PC-9 (cell line): ENCODE results near the gene JPH2. TPM values are rescaled to one million over a fixed set of nuclear protein-coding genes. Genes with fewer than 3 reads are reported as not detected.

Experiments
- BruUV-seq: library from RNA; stranded (reverse); fragments of 400-500 nt; replicated peaks from 2 replicates; lab custom pipeline; 2021; lab: Mats Ljungman, UMichigan
- CTCF ChIA-PET: fragments of 300-600 bp; sonication (Branson Sonifier 250); formaldehyde crosslinking; loops from one replicate; lab custom pipeline; 2022; ENCODE audit warnings: antibody characterized with exemption; lab: Charles Lee
- POLR2A ChIA-PET: fragments of 300-600 bp; sonication (Branson Sonifier 250); formaldehyde crosslinking; loops from one replicate; lab custom pipeline; 2022; ENCODE audit warnings: antibody characterized with exemption; ENCODE audit not compliant: unreplicated experiment; lab: Charles Lee
- DNase-seq, 2 experiments: peaks; one replicate each; pipeline versions ENCODE4 v3.0.0 to v3.0.0-alpha.2; 2015 to 2022; ENCODE audit warnings: mixed read lengths in 1 of 2
- H2AFZ ChIP-seq: fragments of 200-600 bp; sonication (generic); 2 replicates; pipeline ENCODE4 v1.8.1; 2017; ENCODE audit warnings: antibody characterized with exemption
- H3F3A ChIP-seq: fragments of 200-600 bp; sonication (generic); 2 replicates; pipeline ENCODE4 v1.8.1; 2017; ENCODE audit warnings: antibody characterized with exemption, mild to moderate bottlenecking, low read depth; ENCODE audit not compliant: insufficient read depth
- H3K27ac ChIP-seq: fragments of 200-600 bp; sonication (generic); 2 replicates; pipeline ENCODE4 v1.6.1; 2016; ENCODE audit warnings: mixed run types
- H3K27me3 ChIP-seq: fragments of 200-600 bp; sonication (generic); 2 replicates; pipeline ENCODE4 v1.6.1; 2016; ENCODE audit warnings: low read depth, mixed run types; ENCODE audit not compliant: insufficient read depth
- H3K36me3 ChIP-seq: fragments of 200-600 bp; sonication (generic); 2 replicates; pipeline ENCODE4 v1.6.1; 2016; ENCODE audit warnings: low read depth, mixed run types
- H3K4me1 ChIP-seq: fragments of 200-600 bp; sonication (generic); replicated peaks from 2 replicates; pipeline ENCODE4 v1.6.1; 2016; ENCODE audit warnings: mixed run types; ENCODE audit not compliant: insufficient read depth
- H3K4me2 ChIP-seq: fragments of 200-600 bp; sonication (generic); 2 replicates; pipeline ENCODE4 v1.6.1; 2017; ENCODE audit warnings: mixed run types
- H3K4me3 ChIP-seq: fragments of 200-600 bp; sonication (generic); 2 replicates; pipeline ENCODE4 v1.6.1; 2016; ENCODE audit warnings: mixed run types
- H3K79me2 ChIP-seq: fragments of 200-600 bp; sonication (generic); 2 replicates; pipeline ENCODE4 v1.6.1; 2017; ENCODE audit warnings: low read depth, mixed run types
- H3K9me2 ChIP-seq: fragments of 200-600 bp; sonication (generic); 2 replicates; pipeline ENCODE4 v1.8.1; 2017; ENCODE audit warnings: mild to moderate bottlenecking; ENCODE audit not compliant: insufficient read depth
- H3K9me3 ChIP-seq: fragments of 200-600 bp; sonication (generic); 2 replicates; pipeline ENCODE4 v1.8.1; 2016; ENCODE audit warnings: low read depth; ENCODE audit not compliant: insufficient read depth
- H4K20me1 ChIP-seq: fragments of 200-600 bp; sonication (generic); 2 replicates; pipeline ENCODE4 v1.8.1; 2017; ENCODE audit not compliant: insufficient read depth
- EZH2 ChIP-seq: fragments of 200-600 bp; sonication (generic); IDR thresholded peaks from 2 replicates; pipeline ENCODE4 v1.8.0; 2017; ENCODE audit warnings: antibody characterized with exemption, low read depth
- intact Hi-C: fragments of 100-400 bp; cut with micrococcal nuclease; formaldehyde crosslinking; loops from one replicate; pipeline ENCODE4 v1.10.0; 2022; ENCODE audit not compliant: unreplicated experiment
- total RNA-seq: library from RNA; stranded (reverse); gene quantifications from 2 replicates; pipeline ENCODE4 v1.2.3, GENCODE V29; 2021
- TF ChIP-seq, protein P1 (sequence below): fragments of 200-600 bp; sonication (generic); conservative IDR thresholded peaks from 2 replicates; pipeline ENCODE4 v1.6.1; 2017; ENCODE audit warnings: mixed run types, antibody characterized with exemption, mild to moderate bottlenecking, moderate library complexity

Gene JPH2
- total RNA-seq, 1 experiment from 2014 or later, result 41.1 TPM

GRCh38 chr20:44087857-44088120, 99.2 kb downstream of the JPH2 start:
- H4K20me1 ChIP-seq, result no peaks in the 10 kb centered on the region
- POLR2A ChIA-PET, result interaction anchor here (0.6 kb wide), 1 partner anchor 64 kb away, joined by 6 read pairs; no protein-coding TSS in a partner anchor
- no peaks in the 10 kb centered on the region for H3K79me2 ChIP-seq
- H3K27ac ChIP-seq, result no peak overlapping the region
- CTCF ChIA-PET, result interaction anchor here (0.6 kb wide), 1 partner anchor 102 kb away, joined by 3 read pairs; no protein-coding TSS in a partner anchor
- no peaks in the 10 kb centered on the region for H3K9me2 ChIP-seq
- H3K9me3 ChIP-seq, result no peaks in the 10 kb centered on the region
- no peaks in the 10 kb centered on the region for H3K27me3 ChIP-seq
- TF ChIP-seq, protein P1, sequence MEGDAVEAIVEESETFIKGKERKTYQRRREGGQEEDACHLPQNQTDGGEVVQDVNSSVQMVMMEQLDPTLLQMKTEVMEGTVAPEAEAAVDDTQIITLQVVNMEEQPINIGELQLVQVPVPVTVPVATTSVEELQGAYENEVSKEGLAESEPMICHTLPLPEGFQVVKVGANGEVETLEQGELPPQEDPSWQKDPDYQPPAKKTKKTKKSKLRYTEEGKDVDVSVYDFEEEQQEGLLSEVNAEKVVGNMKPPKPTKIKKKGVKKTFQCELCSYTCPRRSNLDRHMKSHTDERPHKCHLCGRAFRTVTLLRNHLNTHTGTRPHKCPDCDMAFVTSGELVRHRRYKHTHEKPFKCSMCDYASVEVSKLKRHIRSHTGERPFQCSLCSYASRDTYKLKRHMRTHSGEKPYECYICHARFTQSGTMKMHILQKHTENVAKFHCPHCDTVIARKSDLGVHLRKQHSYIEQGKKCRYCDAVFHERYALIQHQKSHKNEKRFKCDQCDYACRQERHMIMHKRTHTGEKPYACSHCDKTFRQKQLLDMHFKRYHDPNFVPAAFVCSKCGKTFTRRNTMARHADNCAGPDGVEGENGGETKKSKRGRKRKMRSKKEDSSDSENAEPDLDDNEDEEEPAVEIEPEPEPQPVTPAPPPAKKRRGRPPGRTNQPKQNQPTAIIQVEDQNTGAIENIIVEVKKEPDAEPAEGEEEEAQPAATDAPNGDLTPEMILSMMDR, result no peak
- TF ChIP-seq EZH2, result no peak
- intact Hi-C loops, result no loop called here
- peaks cover 10% of the 10 kb centered on the region for H3K4me1 ChIP-seq
- H3F3A ChIP-seq, result peaks cover 12% of the 10 kb centered on the region; the same call in 1 of the 2 replicates
- H3K36me3 ChIP-seq, result no peaks in the 10 kb centered on the region
- H3K4me2 ChIP-seq, result no peak overlapping the region
- no peak overlapping the region for H2AFZ ChIP-seq
- no TSS peak for BruUV-seq
- DNase-seq, result no peak
- H3K4me3 ChIP-seq, result no peak overlapping the region

GRCh38 chr20:44087051-44087856, 99.7 kb downstream of the JPH2 start:
- no peak for TF ChIP-seq EZH2
- TF ChIP-seq, protein P1, result no peak
- H3F3A ChIP-seq, result peaks cover 17% of the 10 kb centered on the region; the same call in 1 of the 2 replicates
- H3K36me3 ChIP-seq, result no peaks in the 10 kb centered on the region
- H4K20me1 ChIP-seq, result no peaks in the 10 kb centered on the region
- no TSS peak for BruUV-seq
- intact Hi-C loops, result no loop called here
- CTCF ChIA-PET, result interaction anchor here (0.6 kb wide), 1 partner anchor 102 kb away, joined by 3 read pairs; no protein-coding TSS in a partner anchor
- no peaks in the 10 kb centered on the region for H3K27me3 ChIP-seq
- H3K9me2 ChIP-seq, result no peaks in the 10 kb centered on the region
- POLR2A ChIA-PET, result interaction anchor here (0.6 kb wide), 1 partner anchor 64 kb away, joined by 6 read pairs; no protein-coding TSS in a partner anchor
- H3K27ac ChIP-seq, result no peak overlapping the region
- no peak overlapping the region for H2AFZ ChIP-seq
- H3K4me2 ChIP-seq, result no peak overlapping the region
- H3K79me2 ChIP-seq, result no peaks in the 10 kb centered on the region
- no peak for DNase-seq
- peaks cover 16% of the 10 kb centered on the region for H3K4me1 ChIP-seq
- no peaks in the 10 kb centered on the region for H3K9me3 ChIP-seq
- H3K4me3 ChIP-seq, result no peak overlapping the region

- Histone ChIP-seq H3K9me3 (no peaks in the 10 kb centered on the region), H4K20me1 (no peaks in the 10 kb centered on the region), H3K79me2 (no peaks in the 10 kb centered on the region), H3K4me1 (peaks cover 17% of the 10 kb centered on the region), H3K27ac (no peak overlapping the region), H3K4me2 (no peak overlapping the region), H3K36me3 (no peaks in the 10 kb centered on the region), H3K27me3 (no peaks in the 10 kb centered on the region), H3K4me3 (no peak overlapping the region), H3K9me2 (no peaks in the 10 kb centered on the region), H2AFZ (no peak overlapping the region), H3F3A (peaks cover 17% of the 10 kb centered on the region; the same call in 1 of the 2 replicates)
- CTCF ChIA-PET, result no interaction called here
- POLR2A ChIA-PET, result no interaction called here
- no TSS peak for BruUV-seq
- TF ChIP-seq EZH2, result no peak
- TF ChIP-seq, protein P1, result no peak
- no peak for DNase-seq
- intact Hi-C loops, result no loop called here
These were observed 101.2 kb downstream of the JPH2 start for GRCh38 chr20:44085616-44086434.
